H9 (cell line): Measurements from ENCODE around the gene GBA2. TPM values are rescaled to one million over a fixed set of nuclear protein-coding genes. Genes with fewer than 3 reads are reported as not detected.

Experiments used
- DNase-seq: peaks from one replicate; pipeline ENCODE4 v3.0.0-alpha.2; 2017
- H2AFZ ChIP-seq: one replicate; pipeline ENCODE4 v1.6.1; 2013; ENCODE audit warnings: mild to moderate bottlenecking, low read length, control low read depth, moderate library complexity
- H2AK5ac ChIP-seq: 2 replicates; pipeline ENCODE4 v1.6.1; 2013; ENCODE audit warnings: low read length, control low read depth, mixed read lengths; ENCODE audit not compliant: insufficient read length
- H2BK120ac ChIP-seq: one replicate; pipeline ENCODE4 v1.6.1; 2013; ENCODE audit warnings: low read depth, mild to moderate bottlenecking, low read length, control low read depth, inconsistent platforms; ENCODE audit not compliant: poor library complexity, severe bottlenecking
- H2BK12ac ChIP-seq: 2 replicates; pipeline ENCODE4 v1.6.1; 2013; ENCODE audit warnings: low read length, control low read depth, mixed read lengths, low read depth; ENCODE audit not compliant: insufficient read length
- H2BK15ac ChIP-seq: 2 replicates; pipeline ENCODE4 v1.6.1; 2013; ENCODE audit warnings: low read depth, low read length, control low read depth
- H2BK20ac ChIP-seq: one replicate; pipeline ENCODE4 v1.6.1; 2013; ENCODE audit warnings: low read depth, mild to moderate bottlenecking, low read length, control low read depth, inconsistent platforms; ENCODE audit not compliant: poor library complexity, severe bottlenecking
- H2BK5ac ChIP-seq: 2 replicates; pipeline ENCODE4 v1.6.1; 2013; ENCODE audit warnings: low read length, control low read depth, mixed read lengths; ENCODE audit not compliant: insufficient read length
- H3K14ac ChIP-seq: 2 replicates; pipeline ENCODE4 v1.6.1; 2013; ENCODE audit warnings: low read length, control low read depth; ENCODE audit not compliant: insufficient read depth
- H3K18ac ChIP-seq: 2 replicates; pipeline ENCODE4 v1.6.1; 2013; ENCODE audit warnings: low read depth, mild to moderate bottlenecking, mixed read lengths, low read length, control low read depth; ENCODE audit not compliant: insufficient read length
- H3K23ac ChIP-seq: 2 replicates; pipeline ENCODE4 v1.6.1; 2013; ENCODE audit warnings: low read length, control low read depth, mixed read lengths, low read depth; ENCODE audit not compliant: insufficient read length
- H3K23me2 ChIP-seq: 2 replicates; pipeline ENCODE4 v1.6.1; 2013; ENCODE audit warnings: low read depth, mild to moderate bottlenecking, mixed read lengths, low read length, control low read depth; ENCODE audit not compliant: insufficient read length, poor library complexity, severe bottlenecking
- H3K27ac ChIP-seq: 2 replicates; pipeline ENCODE4 v1.5.1; 2013; ENCODE audit warnings: low read length, control low read depth, mixed read lengths, low read depth; ENCODE audit not compliant: insufficient read length
- H3K27me3 ChIP-seq: 2 replicates; pipeline ENCODE4 v1.6.1; 2013; ENCODE audit warnings: low read length, control low read depth, inconsistent platforms; ENCODE audit not compliant: insufficient read depth
- H3K4ac ChIP-seq: 2 replicates; pipeline ENCODE4 v1.6.1; 2013; ENCODE audit warnings: low read depth, mild to moderate bottlenecking, control low read depth, inconsistent platforms, low read length, moderate library complexity
- H3K4me1 ChIP-seq: 2 replicates; pipeline ENCODE4 v1.6.1; 2013; ENCODE audit warnings: low read length, control low read depth, inconsistent platforms; ENCODE audit not compliant: insufficient read depth
- H3K4me2 ChIP-seq: 2 replicates; pipeline ENCODE4 v1.6.1; 2013; ENCODE audit warnings: low read length, control low read depth, mixed read lengths; ENCODE audit not compliant: insufficient read length, insufficient read depth
- H3K56ac ChIP-seq: 2 replicates; pipeline ENCODE4 v1.6.1; 2013; ENCODE audit warnings: low read depth, mild to moderate bottlenecking, mixed read lengths, low read length, control low read depth; ENCODE audit not compliant: insufficient read length
- H3K79me1 ChIP-seq: 2 replicates; pipeline ENCODE4 v1.6.1; 2013; ENCODE audit warnings: low read depth, mild to moderate bottlenecking, moderate library complexity, low read length, control low read depth, inconsistent platforms; ENCODE audit not compliant: insufficient read depth, poor library complexity, severe bottlenecking
- H3K79me2 ChIP-seq: 2 replicates; pipeline ENCODE4 v1.6.1; 2013; ENCODE audit warnings: low read length, control low read depth, inconsistent platforms; ENCODE audit not compliant: insufficient read depth
- H3K9ac ChIP-seq: 2 replicates; pipeline ENCODE4 v1.6.1; 2013; ENCODE audit warnings: low read length, control low read depth, mixed read lengths; ENCODE audit not compliant: insufficient read length; ENCODE audit errors: extremely low read depth
- H3K9me3 ChIP-seq: one replicate; pipeline ENCODE4 v1.6.1; 2013; ENCODE audit warnings: low read depth, low read length, inconsistent platforms; ENCODE audit not compliant: control insufficient read depth
- H3T11ph ChIP-seq: one replicate; pipeline ENCODE4 v1.6.1; 2013; ENCODE audit warnings: mild to moderate bottlenecking, low read length, control low read depth, inconsistent platforms
- H4K20me1 ChIP-seq: one replicate; pipeline ENCODE4 v1.6.1; 2013; ENCODE audit not compliant: control insufficient read depth, insufficient read length, insufficient read depth
- H4K5ac ChIP-seq: 2 replicates; pipeline ENCODE4 v1.6.1; 2013; ENCODE audit warnings: low read depth, mild to moderate bottlenecking, mixed read lengths, low read length, control low read depth; ENCODE audit not compliant: insufficient read length
- H4K8ac ChIP-seq: replicated peaks from 2 replicates; pipeline ENCODE4 v1.6.1; 2013; ENCODE audit warnings: low read length, control low read depth, mixed read lengths, low read depth; ENCODE audit not compliant: insufficient read length
- H4K91ac ChIP-seq: 2 replicates; pipeline ENCODE4 v1.6.1; 2013; ENCODE audit warnings: low read depth, mild to moderate bottlenecking, moderate library complexity, mixed read lengths, low read length, control low read depth; ENCODE audit not compliant: insufficient read length
- H3K27ac Mint-ChIP-seq, 3 experiments: 2 replicates in 2 of 3; 3 replicates in 1 of 3; pipeline ENCODE4 v1.8.0; 2020 to 2021; ENCODE audit warnings: mixed read lengths in 3 of 3, mild to moderate bottlenecking in 1 of 3, moderate library complexity in 1 of 3
- H3K27me3 Mint-ChIP-seq: 2 replicates; pipeline ENCODE4 v1.8.0; 2021; ENCODE audit warnings: low read depth, mild to moderate bottlenecking, moderate library complexity, mixed read lengths
- H3K36me3 Mint-ChIP-seq, 3 experiments: 2 replicates in 2 of 3; 3 replicates in 1 of 3; pipeline ENCODE4 v1.8.0; 2020 to 2021; ENCODE audit warnings: low read depth in 3 of 3, mixed read lengths in 3 of 3; ENCODE audit not compliant: insufficient read depth in 1 of 3
- H3K4me1 Mint-ChIP-seq, 2 experiments: 2 replicates each; pipeline ENCODE4 v1.8.0; 2020; ENCODE audit warnings: mixed read lengths in 2 of 2
- H3K4me3 Mint-ChIP-seq, 2 experiments: 2 replicates in 1 of 2; 3 replicates in 1 of 2; pipeline ENCODE4 v1.8.0; 2020 to 2021; ENCODE audit warnings: mild to moderate bottlenecking in 2 of 2, mixed read lengths in 2 of 2, moderate library complexity in 1 of 2
- H3K9me3 Mint-ChIP-seq, 2 experiments: 2 replicates in 1 of 2; 3 replicates in 1 of 2; pipeline ENCODE4 v1.8.0; 2020; ENCODE audit warnings: mild to moderate bottlenecking in 2 of 2, mixed read lengths in 2 of 2, moderate library complexity in 1 of 2
- CTCF ChIP-seq: fragments of 200-600 bp; sonication (generic); conservative IDR thresholded peaks from 3 replicates; pipeline ENCODE4 v1.8.0; 2021; ENCODE audit warnings: antibody characterized with exemption, mild to moderate bottlenecking
- WGBS: extraction: QIAGEN DNeasy Blood & Tissue Kit; methylation state at CpG from one replicate; pipeline ENCODE4 v1.1.7; 2013; ENCODE audit warnings: missing lambda C conversion rate, low lambda C conversion rate, mixed read lengths; ENCODE audit not compliant: insufficient read length; ENCODE audit errors: extremely low coverage; 5-methylcytosine and 5-hydroxymethylcytosine counted together
- total RNA-seq: library from RNA; stranded (reverse); gene quantifications from 2 replicates; pipeline ENCODE4 v1.2.1, GENCODE V29; 2021

The GBA2 gene
- total RNA-seq, 1 experiment from 2014 or later, result 103 TPM

DNA sequence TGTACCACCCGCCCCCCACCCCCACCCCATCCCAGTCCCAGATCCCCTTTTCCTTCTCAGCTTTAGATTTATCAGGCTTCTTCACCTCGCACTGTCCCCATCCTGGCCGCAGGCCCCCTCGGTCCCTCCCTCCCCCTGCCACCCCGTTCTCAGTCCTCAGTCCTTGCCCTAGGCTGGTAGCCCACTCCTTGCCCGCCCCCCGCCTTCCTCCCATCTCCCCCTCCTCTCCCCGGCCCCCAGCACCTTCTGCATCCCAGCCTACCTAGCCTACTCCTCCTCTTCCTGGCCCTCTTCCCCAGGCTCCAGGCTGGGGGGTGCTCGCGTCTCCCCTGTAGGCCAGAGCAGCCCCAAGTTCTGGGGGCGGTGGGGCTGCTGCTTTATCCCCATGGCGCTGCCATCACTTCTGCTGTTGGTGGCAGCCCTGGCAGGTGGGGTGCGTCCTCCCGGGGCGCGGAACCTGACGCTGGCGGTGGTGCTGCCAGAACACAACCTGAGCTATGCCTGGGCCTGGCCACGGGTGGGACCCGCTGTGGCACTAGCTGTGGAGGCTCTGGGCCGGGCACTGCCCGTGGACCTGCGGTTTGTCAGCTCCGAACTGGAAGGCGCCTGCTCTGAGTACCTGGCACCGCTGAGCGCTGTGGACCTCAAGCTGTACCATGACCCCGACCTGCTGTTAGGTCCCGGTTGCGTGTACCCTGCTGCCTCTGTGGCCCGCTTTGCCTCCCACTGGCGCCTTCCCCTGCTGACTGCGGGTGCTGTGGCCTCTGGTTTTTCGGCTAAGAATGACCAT is 43.2 kb upstream of the GBA2 start:
- Histone ChIP-seq H2BK120ac (no peak overlapping the region), H3K4me2 (peak overlapping the region; percentile 52), H3T11ph (no peak overlapping the region), H3K27me3 (no peaks in the 10 kb centered on the region), H4K5ac (no peak overlapping the region), H3K23ac (no peak overlapping the region), H3K79me2 (no peaks in the 10 kb centered on the region), H2BK5ac (no peak overlapping the region), H3K18ac (no peak overlapping the region), H4K8ac (no peak overlapping the region), H4K91ac (no peak overlapping the region), H3K14ac (no peak overlapping the region), H3K56ac (no peak overlapping the region), H2BK15ac (no peak overlapping the region), H3K79me1 (no peaks in the 10 kb centered on the region), H3K23me2 (peaks cover 3% of the 10 kb centered on the region), H2AK5ac (no peak overlapping the region), H3K27ac (no peak overlapping the region), H2BK12ac (no peak overlapping the region), H3K4me1 (no peaks in the 10 kb centered on the region), H3K9me3 (no peaks in the 10 kb centered on the region), H4K20me1 (no peaks in the 10 kb centered on the region), H3K9ac (no peak overlapping the region), H2AFZ (no peak overlapping the region), H2BK20ac (no peak overlapping the region), H3K4ac (no peak overlapping the region)
- Mint-ChIP-seq H3K9me3 (no peaks in the 10 kb centered on the region), H3K4me1 (peaks cover 17 to 22% of the 10 kb centered on the region in 2 experiments), H3K4me3 (peak overlapping the region; percentile 53 to 67; a peak in 4 of 5 replicates), H3K27ac (no peak overlapping the region), H3K36me3 (no peaks in the 10 kb centered on the region; a peak in 1 of 7 replicates), H3K27me3 (peaks cover 4% of the 10 kb centered on the region)
- TF ChIP-seq CTCF, result no peak
- no CpG with 5 or more reads among the region's 34 CpGs for whole genome bisulfite sequencing
- DNase-seq, result no peak
